ENCODE measurements around the gene SIGMAR1. TPM values are rescaled to one million over a fixed set of nuclear protein-coding genes. Genes with fewer than 3 reads are reported as not detected.
A peak's percentile ranks its signal among the peaks of the same experiment; 100 is the strongest.

The SIGMAR1 gene
- total and polyA plus RNA-seq, 2 of the 8 experiments (the other 6 are each of a cell fraction or from before 2014, with no cell fraction given): 84.2 to 134 TPM

DNA sequence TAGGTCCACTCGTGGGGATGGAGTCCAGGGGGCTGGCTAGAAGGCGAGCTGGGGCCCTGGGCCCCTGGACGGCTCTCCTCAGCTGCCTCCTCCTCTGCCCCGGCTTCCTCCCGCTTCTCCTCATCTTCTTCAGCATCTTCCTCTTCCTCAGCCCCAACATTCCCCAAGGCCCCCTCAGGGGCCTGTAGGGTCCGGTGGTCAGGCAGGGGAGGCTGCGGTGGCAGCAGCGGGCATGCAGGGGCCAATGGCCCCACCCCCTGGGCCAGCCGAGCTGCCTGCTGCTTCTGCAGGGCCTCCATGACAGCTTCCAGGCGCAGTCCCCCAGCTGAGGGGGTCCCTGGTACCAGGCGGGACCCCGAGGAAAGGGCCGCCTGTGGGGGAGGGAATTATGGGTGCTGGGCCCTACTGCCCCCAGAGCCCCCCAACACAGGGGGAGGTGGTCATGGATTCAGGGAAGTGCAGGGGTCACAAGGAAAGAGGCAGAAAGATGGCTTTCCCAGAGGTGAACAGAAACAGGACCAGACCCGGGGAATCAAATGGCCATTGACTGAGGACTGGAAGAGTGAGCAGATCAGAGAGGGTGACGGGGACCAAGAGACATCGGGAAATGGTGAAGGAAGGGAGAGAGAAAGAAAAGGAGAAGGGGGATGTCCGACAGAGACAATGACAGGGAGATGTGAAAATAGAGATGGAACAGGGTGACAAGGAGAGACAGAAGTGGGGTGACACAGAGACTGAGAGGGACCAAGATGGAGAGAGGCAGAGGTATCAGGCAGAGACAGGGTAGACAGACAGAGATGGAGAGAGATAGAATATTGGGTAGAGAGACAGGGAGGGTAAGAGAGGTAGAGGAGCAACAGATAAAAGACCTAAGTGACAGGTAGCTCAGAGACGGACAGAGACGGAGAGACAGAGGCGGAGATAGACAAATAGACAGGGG is 9.6 kb downstream of the SIGMAR1 start:
- Histone ChIP-seq H4K20me1 (replicated peaks in 1 of 2; ENCODE audit: control insufficient read depth in 1 of 2, insufficient read depth in 2 of 2, low read length in 2 of 2) (peaks cover 0 to 5% of the 10 kb centered on the region in 2 experiments), H2AK5ac (ENCODE audit: low read depth, low read length) (no peak overlapping the region), H3K27me3 (replicated peaks in 1 of 4; ENCODE audit: control insufficient read depth in 3 of 4, extremely low read depth in 1 of 4, insufficient read depth in 3 of 4, low read length in 3 of 4) (peaks cover 62 to 84% (median 82%) of the 10 kb centered on the region in 4 experiments), H3K4me2 (ENCODE audit: insufficient read depth in 1 of 2, low read depth in 2 of 2, low read length in 2 of 2) (peak overlapping the region; percentile 62 to 87), H2BK20ac (ENCODE audit: low read length) (no peak overlapping the region), H3K79me2 (ENCODE audit: control insufficient read depth in 1 of 2, insufficient read depth in 2 of 2, low read length in 2 of 2) (no peaks in the 10 kb centered on the region), H3K56ac (replicated peaks; ENCODE audit: insufficient read length, low read depth, low read length) (no peak overlapping the region), H3K79me1 (ENCODE audit: low read depth, low read length) (no peaks in the 10 kb centered on the region), H3K27ac (ENCODE audit: low read depth, low read length) (no peak overlapping the region), H3K4me3 (ENCODE audit: extremely low read depth in 1 of 4, insufficient read depth in 2 of 4, low read depth in 3 of 4, low read length in 4 of 4) (peak overlapping the region; percentile 9 to 59 (median 40)), H3K4ac (replicated peaks; ENCODE audit: insufficient read length, low read depth, low read length) (no peak overlapping the region), H3K14ac (ENCODE audit: insufficient read length) (no peak overlapping the region), H3K36me3 (ENCODE audit: control insufficient read depth in 2 of 4, insufficient read depth in 4 of 4, low read length in 3 of 4) (no peaks in the 10 kb centered on the region; a peak in 1 of 8 replicates), H2AFZ (ENCODE audit: low read length) (0 out of 2 replicates have a peak overlapping the region, but pooled peaks have one; percentile 20), H4K8ac (ENCODE audit: extremely low read depth, insufficient read depth, low read length) (no peak overlapping the region), H3K23ac (ENCODE audit: insufficient read length) (no peak overlapping the region), H2BK12ac (ENCODE audit: low read depth, low read length) (no peak overlapping the region), H4K5ac (ENCODE audit: insufficient read length, low read depth, low read length) (no peak overlapping the region), H3K18ac (ENCODE audit: extremely low read depth, low read length) (no peak overlapping the region), H2BK120ac (replicated peaks; ENCODE audit: low read depth, low read length) (no peak overlapping the region), H3K23me2 (ENCODE audit: low read depth, low read length) (peaks cover 9% of the 10 kb centered on the region), H4K91ac (replicated peaks; ENCODE audit: insufficient read length, low read length) (no peak overlapping the region), H3K9me3 (ENCODE audit: insufficient read depth in 2 of 2, low read depth in 1 of 2, low read length in 1 of 2) (no peaks in the 10 kb centered on the region), H3K4me1 (replicated peaks in 1 of 4; ENCODE audit: control insufficient read depth in 3 of 4, insufficient read depth in 4 of 4, low read length in 3 of 4) (peaks cover 0 to 16% (median 6%) of the 10 kb centered on the region in 4 experiments; a peak in 6 of 7 replicates), H2BK5ac (ENCODE audit: low read depth, low read length) (no peak overlapping the region), H3K9ac (replicated peaks in 1 of 4; ENCODE audit: extremely low read depth in 1 of 4, low read depth in 3 of 4, low read length in 3 of 4) (no peak overlapping the region), H2BK15ac (ENCODE audit: low read length) (no peak overlapping the region)
- DNase-seq (ENCODE audit: low read depth in 1 of 2, low spot score in 2 of 2) (no peak), FAIRE-seq (no peak)
- ChIA-PET POLR2A (ENCODE audit: partially characterized antibody) (interaction anchor here (0.6 to 11.3 kb wide), 6 partner anchors 10 to 50 kb away, joined by 3 to 127 read pairs (median 3); partner anchors contain the start of genes GALT, IL11RA and RPP25L), CTCF (ENCODE audit: partially characterized antibody) (interaction anchor here (1.1 to 18.5 kb wide), 3 partner anchors 10 to 197 kb away, joined by 3 to 401 read pairs (median 3); partner anchors contain the start of genes RPP25L and SIGMAR1)
- TF ChIP-seq HDAC2 (IDR thresholded peaks at IDR 0.05; ENCODE audit: borderline replicate concordance in 1 of 2, low read depth in 2 of 2, low read length in 2 of 2): no peak
- TF ChIP-seq TCF12 (IDR thresholded peaks at IDR 0.05; ENCODE audit: low read depth, low read length): no peak
- TF ChIP-seq CBX8 (IDR thresholded peaks at IDR 0.05; ENCODE audit: borderline replicate concordance, low read depth, low read length): no peak
- no peak for TF ChIP-seq POLR2A (IDR thresholded peaks at IDR 0.05; ENCODE audit: control extremely low read depth in 1 of 2, low read depth in 2 of 2, low read length in 2 of 2)
- TF ChIP-seq POU5F1 (IDR thresholded peaks at IDR 0.05; ENCODE audit: low read depth, low read length): no peak
- TF ChIP-seq KDM1A (IDR thresholded peaks at IDR 0.05; ENCODE audit: borderline replicate concordance, low read length): no peak
- TF ChIP-seq, protein P1, sequence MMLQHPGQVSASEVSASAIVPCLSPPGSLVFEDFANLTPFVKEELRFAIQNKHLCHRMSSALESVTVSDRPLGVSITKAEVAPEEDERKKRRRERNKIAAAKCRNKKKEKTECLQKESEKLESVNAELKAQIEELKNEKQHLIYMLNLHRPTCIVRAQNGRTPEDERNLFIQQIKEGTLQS (IDR thresholded peaks at IDR 0.05; ENCODE audit: insufficient read depth, low read depth, low read length): no peak
- WGBS, 2 experiments (ENCODE audit: extremely low coverage in 1 of 2, insufficient coverage in 1 of 2, insufficient read length in 1 of 2, insufficient replicate concordance in 2 of 2, low coverage in 1 of 2, low lambda C conversion rate in 2 of 2, missing lambda C conversion rate in 1 of 2): 55% methylated on average over 18 of the region's 20 CpGs; no CpG with 5 or more reads in 1 of the 2 experiments
